ENCODE data around the gene SULF2.
A peak's percentile ranks its signal among the peaks of the same experiment; 100 is the strongest.

SULF2 gene

DNA sequence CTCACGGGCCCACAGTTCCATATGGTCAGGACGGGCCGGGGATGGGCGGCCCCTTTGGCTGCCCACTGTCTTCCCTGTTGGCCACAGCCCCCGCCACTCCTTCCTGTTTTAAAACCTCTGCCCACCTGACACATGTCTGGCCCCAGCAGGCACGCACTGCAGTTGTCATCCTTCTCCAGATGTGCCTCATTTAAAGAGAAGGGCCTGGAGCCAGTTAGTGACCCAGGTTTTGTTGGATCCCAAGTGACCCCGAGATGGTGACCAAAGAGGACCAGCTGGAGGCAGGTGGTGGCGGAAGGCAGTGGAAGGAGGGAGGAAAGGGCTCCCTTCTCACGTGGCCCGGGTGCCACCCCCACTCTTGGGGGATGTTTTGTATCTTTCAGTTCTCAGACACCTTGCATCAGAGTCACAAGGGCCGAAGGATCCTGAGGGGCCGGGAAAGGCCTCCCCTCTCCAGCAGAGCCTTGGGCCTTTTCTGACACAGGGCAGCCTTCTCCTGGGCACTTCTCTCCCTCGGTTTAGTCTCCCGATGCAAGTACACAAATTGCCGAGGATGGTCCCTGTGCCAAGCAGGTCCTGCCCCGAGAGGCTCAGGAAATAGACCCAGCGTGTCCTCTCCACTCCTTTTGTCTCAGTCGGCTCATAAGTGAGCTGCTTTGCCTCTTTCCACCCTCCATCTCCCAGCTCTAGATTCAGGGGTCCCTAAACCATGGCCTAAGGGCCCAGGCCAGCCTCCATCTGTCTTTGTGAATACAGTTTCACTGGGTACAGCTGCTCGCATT, 117.6 kb downstream of the SULF2 start:
- no peak for DNase-seq

DNA sequence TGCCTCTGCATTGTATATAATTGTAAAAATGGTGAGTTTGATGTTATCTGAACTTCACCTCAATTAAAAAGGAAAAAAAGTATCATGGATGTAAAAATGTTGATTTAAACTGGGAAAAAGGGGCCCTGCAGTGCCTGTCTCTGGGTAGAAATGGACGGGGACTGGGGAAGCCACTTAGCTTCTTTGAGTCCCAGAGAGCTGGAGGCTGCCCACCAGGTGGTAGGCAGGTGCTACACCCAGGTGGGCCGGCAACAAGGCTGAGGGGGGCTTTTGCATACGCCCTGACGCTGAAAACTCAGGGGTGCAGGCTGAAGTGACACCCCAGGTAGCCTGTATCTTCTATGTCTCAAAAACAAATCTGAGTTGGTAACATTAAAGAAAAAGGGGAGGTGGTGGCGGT, 118.2 kb downstream of the SULF2 start:
- DNase-seq: no peak

DNA sequence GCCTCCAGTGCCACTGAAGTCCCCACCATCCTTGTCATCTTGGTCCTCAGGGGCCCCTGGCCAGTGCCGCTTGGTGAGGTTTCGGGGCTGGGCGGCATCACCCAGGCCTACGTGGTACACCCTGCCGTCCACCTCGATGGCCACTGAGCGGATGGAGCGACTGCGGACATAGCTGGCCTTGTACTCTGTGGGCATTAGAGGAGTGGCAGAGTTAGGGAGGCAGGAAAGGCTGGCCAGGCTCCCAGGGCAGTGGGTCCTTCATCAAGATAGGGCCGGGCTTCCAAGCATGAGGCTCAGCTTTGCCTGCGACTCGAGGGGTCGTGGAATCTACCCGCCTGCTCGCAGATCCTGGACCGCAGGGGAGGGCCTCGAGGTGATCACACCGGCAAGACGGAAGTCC, 119.0 kb downstream of the SULF2 start:
- DNase-seq: no peak

DNA sequence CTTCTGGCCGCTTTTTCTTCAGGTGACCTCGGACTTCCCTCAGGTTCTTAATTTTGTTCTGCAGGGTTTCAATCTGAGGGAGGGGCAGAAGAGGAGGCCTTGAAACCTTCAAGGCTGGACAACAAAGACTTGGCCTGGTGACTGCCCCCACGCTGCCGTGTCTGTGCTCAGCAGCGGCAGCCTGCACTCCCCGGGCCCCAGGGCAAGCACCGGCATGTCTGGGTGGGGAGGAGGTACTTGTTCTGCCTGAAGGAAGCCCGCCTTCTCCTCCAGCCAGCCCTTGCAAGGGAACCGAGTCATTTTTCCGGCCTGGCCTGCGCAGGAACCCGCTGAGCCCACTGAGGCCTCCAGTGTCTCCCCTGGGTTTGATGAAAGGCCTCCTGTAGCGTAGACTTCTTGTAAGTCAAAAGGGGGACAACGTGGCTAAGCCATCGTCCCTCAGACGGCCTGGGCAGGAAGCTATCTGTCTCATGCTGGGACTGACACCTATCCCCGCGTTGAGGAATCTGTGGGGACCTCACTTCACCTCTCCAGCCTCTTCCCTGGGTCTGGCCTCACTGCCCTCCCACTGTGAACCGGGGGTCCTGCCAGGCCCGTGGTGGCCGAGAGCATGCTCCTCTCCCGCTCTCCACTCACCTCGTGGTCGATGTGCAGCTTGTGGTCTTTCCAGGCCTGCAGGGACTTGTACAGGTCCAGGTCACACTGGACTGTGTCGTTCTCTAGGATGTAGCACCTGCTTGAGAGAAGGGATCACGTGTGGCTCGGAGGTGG, 119.9 kb downstream of the SULF2 start:
- no peak for DNase-seq

DNA sequence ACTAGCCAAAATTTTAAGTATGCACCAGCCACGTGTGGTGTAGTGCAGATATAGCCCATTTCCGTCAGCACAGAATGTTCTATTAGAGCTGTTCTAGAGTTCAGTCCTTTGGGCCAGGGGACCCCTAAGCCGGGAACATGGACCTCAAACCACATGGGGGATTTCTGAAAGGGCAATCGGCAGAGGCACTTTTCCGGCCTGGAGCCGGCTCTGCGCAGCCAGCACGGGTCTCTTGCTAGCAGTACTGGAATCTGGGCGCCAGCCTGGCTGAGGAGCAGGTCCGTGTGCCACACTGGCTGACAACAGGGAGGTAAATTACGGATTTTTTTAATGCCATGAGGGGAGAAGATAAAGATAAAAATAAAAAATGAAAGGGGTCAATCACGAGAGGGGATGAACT, 120.5 kb downstream of the SULF2 start:
- peak; percentile 58 for DNase-seq

DNA sequence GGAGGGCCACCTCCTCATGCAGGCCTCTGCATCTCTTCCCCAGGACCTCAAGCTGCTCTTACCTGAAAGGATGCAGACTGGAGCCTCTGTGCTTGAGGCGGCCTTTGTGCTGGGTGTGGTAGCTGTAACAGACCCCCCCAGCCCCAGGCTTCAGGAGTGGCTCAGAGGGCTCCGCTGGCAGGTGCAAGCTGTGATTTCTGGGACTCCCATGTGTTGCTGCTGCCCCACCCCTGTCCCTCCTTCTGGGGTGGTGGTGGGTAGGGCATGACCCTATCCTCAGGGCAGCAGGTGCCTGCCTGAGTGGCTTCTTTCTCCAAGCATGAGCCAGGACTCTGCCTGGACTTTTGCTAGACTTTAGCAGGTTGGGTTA, 121.2 kb downstream of the SULF2 start:
- DNase-seq: no peak

DNA sequence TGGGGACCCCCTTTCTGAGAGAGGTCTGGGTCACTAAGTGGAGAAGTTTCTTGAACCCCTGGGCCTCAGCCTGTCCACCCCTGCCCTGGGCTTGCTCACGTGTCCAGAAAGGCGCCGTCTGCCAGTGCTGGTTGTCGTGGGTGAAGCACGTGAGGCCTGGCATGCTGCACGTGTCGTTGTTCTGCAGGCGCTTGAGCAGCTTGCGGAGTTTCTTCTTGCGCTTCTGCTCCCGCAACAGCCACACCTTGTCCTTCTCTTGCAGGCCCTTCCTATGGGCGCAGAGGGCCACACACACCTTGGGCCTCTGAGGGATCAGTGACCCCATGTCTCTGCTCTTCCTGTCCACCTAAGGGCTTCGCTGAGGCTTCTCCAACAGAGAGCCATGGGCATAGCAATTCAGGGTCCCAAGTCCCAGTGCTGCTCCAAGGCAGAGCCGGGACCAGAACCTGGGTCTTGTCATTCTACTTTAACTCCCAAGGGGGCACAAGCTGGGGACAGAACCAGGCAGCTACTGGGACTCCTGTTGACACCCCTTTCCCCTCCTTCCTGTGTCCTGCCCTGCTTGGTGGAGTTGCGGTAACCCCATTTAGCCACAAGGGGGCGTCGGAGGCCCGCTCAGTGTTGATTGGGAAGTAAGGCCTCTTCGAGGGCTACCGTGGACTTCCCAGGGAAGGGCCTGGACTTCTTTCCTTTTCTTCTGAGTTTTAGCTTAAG, 121.8 kb downstream of the SULF2 start:
- peak; percentile 90 for DNase-seq

DNA sequence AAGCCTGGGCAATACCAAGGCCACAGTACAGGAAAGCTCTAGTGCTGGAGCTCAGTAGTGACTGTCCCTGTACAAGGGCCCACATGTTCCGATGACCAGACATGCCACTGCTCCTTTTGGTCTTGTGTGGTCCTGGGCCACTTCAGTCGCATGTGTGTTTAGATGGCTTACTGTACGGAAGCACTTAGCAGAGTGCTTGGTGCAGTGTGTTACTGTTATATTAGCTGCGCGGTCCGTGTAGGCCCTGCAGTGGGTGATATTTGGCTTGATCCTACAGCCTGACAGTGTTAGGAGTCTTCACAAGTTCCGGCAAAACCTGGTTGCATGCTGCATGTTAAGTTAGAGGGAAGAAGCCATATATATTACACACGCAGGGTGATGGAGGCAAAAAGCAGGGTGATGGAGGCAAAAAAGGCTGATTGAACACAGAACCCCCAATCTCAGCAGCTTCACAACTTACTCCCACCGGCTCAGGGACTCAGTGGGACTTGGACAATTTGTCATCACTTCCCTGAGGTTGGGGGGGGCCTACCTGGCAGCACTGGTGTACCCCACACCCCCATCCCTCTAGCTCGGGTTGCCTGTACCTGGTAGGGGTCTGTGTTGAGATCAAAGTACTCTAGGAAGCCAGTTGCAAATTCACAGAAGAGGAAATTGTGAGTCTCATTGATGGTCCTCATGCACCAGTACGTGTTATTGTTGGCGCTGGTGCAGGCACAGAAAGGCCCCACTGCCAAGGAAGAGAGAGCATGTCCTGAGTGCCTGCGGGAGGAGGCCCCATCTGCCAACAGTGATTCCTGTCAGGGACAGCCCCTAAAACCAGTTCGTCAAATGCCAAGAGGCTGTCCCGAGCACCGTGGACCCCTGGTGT, 122.6 kb downstream of the SULF2 start:
- DNase-seq: peak; percentile 53

DNA sequence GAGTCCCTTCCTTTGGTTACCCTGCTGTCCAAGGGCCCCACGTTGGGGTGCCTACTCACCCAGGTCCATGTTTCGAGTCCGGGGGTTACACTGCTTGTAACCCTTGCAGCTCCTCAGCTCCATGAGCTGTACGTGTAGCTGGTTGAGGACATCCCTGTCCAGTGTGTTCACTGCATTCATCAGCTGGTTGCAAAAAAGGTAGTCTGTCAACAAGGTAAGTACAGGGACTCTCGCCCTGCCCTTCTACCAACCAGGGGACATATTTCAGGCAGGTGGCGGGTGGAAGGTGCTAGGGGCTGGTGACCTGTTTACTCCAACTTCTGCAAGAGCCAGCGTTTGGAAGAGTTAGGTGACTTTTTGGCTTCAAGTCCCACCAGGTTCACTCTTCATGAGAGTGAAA, 123.6 kb downstream of the SULF2 start:
- DNase-seq: no peak

DNA sequence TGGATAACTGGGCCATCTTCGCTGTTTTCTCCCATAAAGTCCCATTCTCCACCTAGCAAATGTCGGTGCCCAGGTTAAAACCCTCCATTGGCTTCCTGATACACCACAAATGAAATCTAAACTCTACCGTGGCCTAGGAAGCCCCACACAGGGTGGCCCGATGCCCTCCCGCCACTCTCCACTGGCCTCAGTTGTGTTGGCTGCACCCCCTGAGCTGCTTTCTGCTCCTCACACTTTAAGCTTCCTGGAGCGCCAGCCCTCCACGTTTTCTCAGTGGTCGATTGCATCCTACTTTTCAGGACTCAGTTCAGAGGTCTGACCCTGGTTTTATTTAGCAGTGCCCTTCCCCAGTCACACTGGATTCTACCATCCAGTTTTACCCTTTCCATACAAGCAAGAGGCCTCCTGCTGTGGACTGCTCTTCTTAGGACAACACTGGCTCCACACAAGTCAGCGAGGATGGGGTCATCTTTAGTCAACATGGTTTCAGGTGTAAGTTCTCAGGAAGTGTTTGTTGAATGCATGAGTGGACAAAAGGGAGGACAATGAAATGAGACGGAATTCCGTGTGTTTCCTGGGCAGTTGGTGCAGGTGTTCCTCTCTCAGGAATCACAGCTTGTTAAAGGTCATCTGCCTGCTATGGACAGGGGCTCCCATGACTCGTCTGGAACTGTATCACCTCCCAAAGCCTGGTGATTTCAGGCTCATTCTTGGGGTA, 124.1 kb downstream of the SULF2 start:
- DNase-seq: no peak

DNA sequence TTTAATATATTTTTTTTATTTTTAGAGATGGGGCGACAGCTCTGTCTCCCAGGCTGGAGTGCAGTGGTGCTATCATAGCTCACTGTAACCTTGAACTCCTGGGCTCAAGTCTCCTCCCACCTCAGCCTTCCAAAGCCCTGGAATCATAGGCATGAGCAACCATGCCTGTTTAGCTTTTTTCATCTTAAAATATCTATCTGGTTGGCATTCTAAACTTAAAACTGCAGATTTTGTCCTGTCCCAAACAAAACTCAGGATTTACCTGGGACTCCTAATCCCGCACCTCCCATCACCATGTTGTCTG, 124.7 kb downstream of the SULF2 start:
- no peak for DNase-seq

DNA sequence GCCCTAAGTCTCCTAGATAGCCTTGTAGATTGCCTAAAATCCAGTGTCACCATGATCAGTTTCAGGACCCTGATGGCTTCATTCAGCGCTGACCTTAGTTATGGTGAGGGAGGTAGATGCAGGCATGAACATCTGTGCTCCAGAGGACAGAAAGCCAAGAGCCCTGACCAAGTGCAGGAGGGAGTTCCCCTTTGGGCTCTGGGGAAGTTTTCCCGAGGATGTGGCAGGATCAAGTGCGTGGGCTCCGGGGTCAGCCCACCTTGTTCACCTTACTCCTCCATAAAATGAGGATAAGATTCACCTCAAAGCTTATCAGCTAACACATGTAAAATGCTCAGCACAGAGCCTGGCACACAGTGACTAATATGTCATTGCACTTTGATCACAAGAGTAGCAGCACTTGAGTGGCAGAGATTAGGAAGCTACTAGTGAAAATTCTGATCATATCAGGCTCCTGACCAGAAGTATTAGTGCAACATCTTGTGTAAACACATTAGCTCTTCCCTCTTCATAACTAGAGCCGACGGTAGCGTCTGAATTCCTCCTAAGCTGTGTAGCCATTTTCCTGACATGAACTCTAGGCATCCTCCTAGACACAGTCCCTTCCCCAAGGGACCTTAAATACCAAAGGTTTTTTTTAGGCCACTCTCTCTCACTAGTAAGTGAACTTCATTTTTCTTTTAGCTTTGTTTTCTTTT, 125.2 kb downstream of the SULF2 start:
- no peak for DNase-seq

DNA sequence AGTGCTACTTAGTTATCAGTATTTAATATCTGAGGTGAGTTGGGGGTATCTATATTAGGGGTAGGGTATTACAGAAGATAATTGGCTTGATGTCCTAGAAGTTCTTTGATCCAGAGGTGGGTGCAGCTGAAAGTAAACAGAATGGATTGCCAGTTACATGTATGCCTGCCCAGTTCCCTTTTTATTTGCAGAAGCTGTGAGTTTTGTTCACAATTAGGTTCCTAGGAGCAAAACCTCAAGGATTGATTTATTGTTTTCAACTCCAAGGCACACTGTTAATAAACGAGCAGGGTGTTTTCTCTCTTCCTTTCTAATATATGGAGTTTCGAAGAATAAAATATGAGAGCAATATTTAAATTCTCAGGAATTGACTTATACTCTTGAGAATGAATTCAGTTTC, 129.0 kb downstream of the SULF2 start:
- DNase-seq: no peak

DNA sequence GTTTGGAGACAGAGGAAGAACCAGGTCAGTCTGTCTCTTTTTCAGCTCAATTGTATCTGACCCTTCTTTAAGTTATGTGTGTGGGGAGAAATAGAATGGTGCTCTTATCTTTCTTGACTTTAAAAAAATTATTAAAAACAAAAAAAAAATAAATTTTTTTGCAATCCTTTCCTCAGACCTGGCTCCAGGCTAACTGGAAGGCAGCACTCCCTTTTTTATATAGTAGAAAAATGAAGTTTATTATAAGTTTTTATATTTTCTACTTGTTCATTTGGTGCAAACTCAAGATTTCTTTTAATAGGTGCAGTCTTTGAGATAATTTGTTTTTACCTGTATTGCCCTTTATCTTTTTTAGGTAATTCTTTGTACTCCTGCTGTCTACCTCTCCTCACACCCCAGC, 129.6 kb downstream of the SULF2 start:
- no peak for DNase-seq

DNA sequence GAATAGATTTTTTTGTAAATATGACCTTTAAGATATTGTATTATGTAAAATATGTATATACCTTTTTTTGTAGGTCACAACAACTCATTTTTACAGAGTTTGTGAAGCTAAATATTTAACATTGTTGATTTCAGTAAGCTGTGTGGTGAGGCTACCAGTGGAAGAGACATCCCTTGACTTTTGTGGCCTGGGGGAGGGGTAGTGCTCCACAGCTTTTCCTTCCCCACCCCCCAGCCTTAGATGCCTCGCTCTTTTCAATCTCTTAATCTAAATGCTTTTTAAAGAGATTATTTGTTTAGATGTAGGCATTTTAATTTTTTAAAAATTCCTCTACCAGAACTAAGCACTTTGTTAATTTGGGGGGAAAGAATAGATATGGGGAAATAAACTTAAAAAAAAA, 130.9 kb downstream of the SULF2 start:
- DNase-seq: no peak

DNA sequence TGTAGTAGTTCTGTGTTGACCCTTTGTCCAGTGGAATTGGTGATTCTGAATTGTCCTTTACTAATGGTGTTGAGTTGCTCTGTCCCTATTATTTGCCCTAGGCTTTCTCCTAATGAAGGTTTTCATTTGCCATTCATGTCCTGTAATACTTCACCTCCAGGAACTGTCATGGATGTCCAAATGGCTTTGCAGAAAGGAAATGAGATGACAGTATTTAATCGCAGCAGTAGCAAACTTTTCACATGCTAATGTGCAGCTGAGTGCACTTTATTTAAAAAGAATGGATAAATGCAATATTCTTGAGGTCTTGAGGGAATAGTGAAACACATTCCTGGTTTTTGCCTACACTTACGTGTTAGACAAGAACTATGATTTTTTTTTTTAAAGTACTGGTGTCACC, 131.4 kb downstream of the SULF2 start:
- no peak for DNase-seq

DNA sequence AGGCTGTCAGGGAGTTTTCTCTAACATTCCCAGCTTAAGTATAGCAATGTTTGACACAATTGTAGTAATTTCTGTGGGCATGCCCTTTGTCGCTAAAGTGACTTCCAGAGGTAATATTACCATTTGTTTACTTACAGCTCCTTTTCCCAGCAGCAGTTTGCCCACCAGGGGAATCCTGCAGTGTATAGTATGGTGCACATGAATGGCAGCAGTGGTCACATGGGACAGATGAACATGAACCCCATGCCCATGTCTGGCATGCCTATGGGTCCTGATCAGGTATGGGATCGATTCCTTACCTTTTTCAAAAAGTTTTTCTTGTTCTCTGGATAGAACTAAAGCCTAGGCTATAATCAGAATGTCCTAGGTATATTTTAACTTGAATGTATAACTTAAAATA, 132.5 kb downstream of the SULF2 start:
- DNase-seq: no peak

DNA sequence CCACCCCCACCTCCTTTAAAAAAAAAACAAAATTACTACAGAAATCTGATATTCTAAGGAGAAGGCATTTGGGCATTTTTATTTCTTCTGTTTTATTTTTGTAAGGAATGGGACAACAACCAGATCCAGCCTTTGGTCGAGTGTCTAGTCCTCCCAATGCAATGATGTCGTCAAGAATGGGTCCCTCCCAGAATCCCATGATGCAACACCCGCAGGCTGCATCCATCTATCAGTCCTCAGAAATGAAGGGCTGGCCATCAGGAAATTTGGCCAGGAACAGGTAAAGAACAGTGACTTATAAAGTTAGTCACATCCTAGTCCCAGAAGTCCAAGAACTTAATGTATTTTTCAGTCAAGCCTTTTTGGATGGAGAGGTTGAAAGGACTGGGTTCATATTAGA, 133.0 kb downstream of the SULF2 start:
- no peak for DNase-seq

DNA sequence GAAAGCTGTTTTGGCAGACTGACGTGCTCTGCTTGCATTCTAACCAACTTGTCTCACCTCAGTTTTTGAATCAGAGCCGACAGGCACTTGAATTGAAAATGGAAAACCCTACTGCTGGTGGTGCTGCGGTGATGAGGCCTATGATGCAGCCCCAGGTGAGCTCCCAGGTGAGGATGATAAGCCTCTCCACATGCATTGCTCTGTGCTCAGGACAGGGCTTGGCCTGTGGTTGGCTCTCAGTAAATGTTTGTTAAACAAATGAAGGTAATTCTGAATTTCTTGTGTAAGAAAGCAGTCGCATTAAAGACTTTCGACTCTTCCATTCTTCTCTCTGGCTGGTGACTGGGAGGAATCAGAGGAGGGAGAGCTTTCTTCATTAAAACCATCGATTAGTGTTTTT, 136.3 kb downstream of the SULF2 start:
- no peak for DNase-seq

DNA sequence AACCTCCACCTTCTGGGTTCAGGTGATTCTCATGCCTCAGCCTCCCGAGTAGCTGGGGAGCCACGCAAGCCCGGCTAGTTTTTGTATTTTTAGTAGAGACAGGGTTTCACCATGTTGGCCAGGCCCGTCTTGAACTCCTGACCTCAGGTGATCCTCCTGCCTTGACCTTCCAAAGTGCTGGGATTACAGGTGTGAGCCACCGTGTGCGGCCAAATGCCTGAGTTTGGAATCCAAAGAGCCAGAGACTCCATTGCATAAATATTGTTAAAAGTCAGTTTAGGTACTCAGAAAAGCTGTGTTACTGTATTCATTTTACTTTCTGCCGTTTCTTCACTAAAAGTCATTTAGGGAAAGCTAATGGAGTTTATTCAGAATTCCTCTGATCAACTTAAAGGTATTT, 137.3 kb downstream of the SULF2 start:
- no peak for DNase-seq

DNA sequence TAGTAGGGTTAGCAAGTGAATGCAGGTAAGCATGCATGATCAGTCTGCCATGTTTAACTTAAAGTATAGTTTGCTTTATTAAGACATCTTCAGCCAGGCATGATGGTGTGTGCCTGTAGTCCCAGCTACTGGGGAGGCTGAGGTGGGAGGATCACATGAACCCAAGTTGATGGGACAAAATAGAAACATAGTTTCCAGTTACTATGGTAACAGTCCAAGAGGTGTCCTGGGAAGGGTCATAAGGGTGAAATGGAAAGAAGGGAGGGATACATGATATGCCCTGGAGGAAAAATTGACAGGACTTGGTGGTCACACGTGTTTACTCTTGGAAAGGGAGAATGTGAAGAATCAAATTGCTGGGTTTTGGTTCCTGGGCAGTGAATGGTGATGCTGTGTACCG, 139.6 kb downstream of the SULF2 start:
- no peak for DNase-seq

DNA sequence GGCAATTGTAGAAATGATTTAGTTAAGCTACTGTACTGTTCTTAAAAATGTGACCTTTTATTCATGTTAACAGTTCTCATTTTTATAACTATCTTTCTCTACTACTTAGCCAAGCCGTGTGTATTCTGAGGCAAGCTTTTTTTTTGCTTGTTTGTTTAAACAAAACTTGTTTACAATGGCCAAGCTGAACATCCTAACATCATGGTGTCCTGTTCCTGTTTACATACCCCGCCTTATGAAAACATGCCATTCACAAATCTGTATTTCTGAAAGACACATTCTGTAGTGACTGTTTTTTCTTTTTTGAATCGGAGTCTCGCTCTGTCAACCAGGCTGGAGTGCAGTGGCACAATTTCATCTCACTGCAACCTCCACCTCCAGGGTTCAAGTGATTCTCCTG, 142.7 kb downstream of the SULF2 start:
- no peak for DNase-seq
